ENCODE data around the gene AGBL4.

AGBL4 gene

GRCh38 chr1:48753293-48753692, 1270.5 kb downstream of the AGBL4 start:
- no peak for TF ChIP-seq ZNF70 (CRISPR knock-in tag; IDR thresholded peaks at IDR 0.05)
- no peak for TF ChIP-seq ESRRG (CRISPR knock-in tag; IDR thresholded peaks at IDR 0.05)
- TF ChIP-seq ZFP30 (CRISPR knock-in tag; IDR thresholded peaks at IDR 0.05) = no peak
- TF ChIP-seq CSRNP3 (CRISPR knock-in tag; IDR thresholded peaks at IDR 0.05) = no peak
- TF ChIP-seq ZNF565 (CRISPR knock-in tag; conservative IDR thresholded peaks at IDR 0.05; ENCODE audit: low read depth) = no peak
- TF ChIP-seq, protein P1, sequence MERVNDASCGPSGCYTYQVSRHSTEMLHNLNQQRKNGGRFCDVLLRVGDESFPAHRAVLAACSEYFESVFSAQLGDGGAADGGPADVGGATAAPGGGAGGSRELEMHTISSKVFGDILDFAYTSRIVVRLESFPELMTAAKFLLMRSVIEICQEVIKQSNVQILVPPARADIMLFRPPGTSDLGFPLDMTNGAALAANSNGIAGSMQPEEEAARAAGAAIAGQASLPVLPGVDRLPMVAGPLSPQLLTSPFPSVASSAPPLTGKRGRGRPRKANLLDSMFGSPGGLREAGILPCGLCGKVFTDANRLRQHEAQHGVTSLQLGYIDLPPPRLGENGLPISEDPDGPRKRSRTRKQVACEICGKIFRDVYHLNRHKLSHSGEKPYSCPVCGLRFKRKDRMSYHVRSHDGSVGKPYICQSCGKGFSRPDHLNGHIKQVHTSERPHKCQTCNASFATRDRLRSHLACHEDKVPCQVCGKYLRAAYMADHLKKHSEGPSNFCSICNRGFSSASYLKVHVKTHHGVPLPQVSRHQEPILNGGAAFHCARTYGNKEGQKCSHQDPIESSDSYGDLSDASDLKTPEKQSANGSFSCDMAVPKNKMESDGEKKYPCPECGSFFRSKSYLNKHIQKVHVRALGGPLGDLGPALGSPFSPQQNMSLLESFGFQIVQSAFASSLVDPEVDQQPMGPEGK (CRISPR knock-in tag; IDR thresholded peaks at IDR 0.05; ENCODE audit: borderline replicate concordance) = no peak
- TF ChIP-seq TCF4 (CRISPR knock-in tag; IDR thresholded peaks at IDR 0.05; ENCODE audit: borderline replicate concordance) = no peak
- TF ChIP-seq ARNTL (CRISPR knock-in tag; IDR thresholded peaks at IDR 0.05; ENCODE audit: borderline replicate concordance, low read depth) = no peak
- TF ChIP-seq SNAI2 (CRISPR knock-in tag; IDR thresholded peaks at IDR 0.05) = no peak
- no peak for TF ChIP-seq OSR1 (CRISPR knock-in tag; IDR thresholded peaks at IDR 0.05)
- TF ChIP-seq RARB (CRISPR knock-in tag; IDR thresholded peaks at IDR 0.05) = no peak
- no peak for TF ChIP-seq ZC3H10 (CRISPR knock-in tag; IDR thresholded peaks at IDR 0.05)
- no peak for TF ChIP-seq ZFP3 (CRISPR knock-in tag; IDR thresholded peaks at IDR 0.05)
- TF ChIP-seq GLIS3 (CRISPR knock-in tag; IDR thresholded peaks at IDR 0.05) = no peak

DNA sequence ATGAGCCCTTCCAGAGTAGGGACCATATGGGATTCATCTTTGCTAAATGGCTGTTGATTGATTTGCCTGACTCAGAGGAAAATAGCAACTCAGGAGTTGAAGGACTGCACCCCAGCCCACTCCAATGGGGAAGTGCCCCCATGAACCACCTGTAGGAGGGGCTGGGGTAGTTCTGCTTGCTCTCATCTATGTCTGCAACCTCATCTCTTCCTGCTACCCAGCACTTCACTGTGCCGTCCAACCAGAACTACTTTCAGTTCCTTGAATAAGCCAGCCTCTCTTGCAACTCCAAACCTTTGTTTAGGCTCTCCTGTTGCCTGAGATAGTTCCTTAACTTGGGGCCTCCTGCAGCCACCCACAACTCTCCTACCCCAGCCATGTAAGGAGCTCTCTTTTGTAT, 1273.6 kb downstream of the AGBL4 start:
- TF ChIP-seq, protein P2, sequence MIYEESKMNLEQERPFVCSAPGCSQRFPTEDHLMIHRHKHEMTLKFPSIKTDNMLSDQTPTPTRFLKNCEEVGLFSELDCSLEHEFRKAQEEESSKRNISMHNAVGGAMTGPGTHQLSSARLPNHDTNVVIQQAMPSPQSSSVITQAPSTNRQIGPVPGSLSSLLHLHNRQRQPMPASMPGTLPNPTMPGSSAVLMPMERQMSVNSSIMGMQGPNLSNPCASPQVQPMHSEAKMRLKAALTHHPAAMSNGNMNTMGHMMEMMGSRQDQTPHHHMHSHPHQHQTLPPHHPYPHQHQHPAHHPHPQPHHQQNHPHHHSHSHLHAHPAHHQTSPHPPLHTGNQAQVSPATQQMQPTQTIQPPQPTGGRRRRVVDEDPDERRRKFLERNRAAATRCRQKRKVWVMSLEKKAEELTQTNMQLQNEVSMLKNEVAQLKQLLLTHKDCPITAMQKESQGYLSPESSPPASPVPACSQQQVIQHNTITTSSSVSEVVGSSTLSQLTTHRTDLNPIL (CRISPR knock-in tag; IDR thresholded peaks at IDR 0.05; ENCODE audit: low read depth) = no peak
- TF ChIP-seq OSR1 (CRISPR knock-in tag; IDR thresholded peaks at IDR 0.05) (no peak), BACH2 (CRISPR knock-in tag; IDR thresholded peaks at IDR 0.05; ENCODE audit: borderline replicate concordance) (no peak), ZFP30 (CRISPR knock-in tag; IDR thresholded peaks at IDR 0.05) (no peak)
- TF ChIP-seq, protein P3, sequence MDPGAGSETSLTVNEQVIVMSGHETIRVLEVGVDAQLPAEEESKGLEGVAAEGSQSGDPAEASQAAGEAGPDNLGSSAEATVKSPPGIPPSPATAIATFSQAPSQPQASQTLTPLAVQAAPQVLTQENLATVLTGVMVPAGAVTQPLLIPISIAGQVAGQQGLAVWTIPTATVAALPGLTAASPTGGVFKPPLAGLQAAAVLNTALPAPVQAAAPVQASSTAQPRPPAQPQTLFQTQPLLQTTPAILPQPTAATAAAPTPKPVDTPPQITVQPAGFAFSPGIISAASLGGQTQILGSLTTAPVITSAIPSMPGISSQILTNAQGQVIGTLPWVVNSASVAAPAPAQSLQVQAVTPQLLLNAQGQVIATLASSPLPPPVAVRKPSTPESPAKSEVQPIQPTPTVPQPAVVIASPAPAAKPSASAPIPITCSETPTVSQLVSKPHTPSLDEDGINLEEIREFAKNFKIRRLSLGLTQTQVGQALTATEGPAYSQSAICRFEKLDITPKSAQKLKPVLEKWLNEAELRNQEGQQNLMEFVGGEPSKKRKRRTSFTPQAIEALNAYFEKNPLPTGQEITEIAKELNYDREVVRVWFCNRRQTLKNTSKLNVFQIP (CRISPR knock-in tag; IDR thresholded peaks at IDR 0.05; ENCODE audit: borderline replicate concordance, low read depth) = no peak
- ATAC-seq = no peak

More at GRCh38 chr1:48753293-48753692, 1270.5 kb downstream of the AGBL4 start:
- no peak for ATAC-seq

- ATAC-seq = no peak
These were observed 1274.7 kb downstream of the AGBL4 start for GRCh38 chr1:48749068-48749467.

DNA sequence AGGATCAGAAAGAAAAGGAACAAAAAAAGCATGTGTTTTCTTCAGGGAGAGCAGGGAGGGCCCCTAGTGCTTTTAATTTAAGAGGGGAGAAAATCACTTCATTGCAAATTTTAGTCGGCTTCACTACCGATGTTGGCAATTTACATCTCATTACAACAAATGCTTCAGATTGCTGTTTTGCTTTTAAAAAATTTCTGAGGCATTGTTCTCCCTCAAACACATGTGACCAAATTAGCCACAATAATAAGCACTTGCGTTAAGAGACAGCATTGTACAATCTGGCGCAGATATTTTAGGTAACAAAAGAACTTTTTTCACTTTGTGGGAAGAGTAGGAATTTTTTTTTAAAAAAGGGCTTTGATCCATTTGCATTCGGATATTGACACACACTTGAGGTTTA, 1276.8 kb downstream of the AGBL4 start:
- no peak for ATAC-seq
- TF ChIP-seq ZNF565 (CRISPR knock-in tag; conservative IDR thresholded peaks at IDR 0.05; ENCODE audit: low read depth) (no peak), TSHZ2 (CRISPR knock-in tag; IDR thresholded peaks at IDR 0.05) (no peak), SNAI2 (CRISPR knock-in tag; IDR thresholded peaks at IDR 0.05) (no peak), ISL1 (CRISPR knock-in tag; IDR thresholded peaks at IDR 0.05) (no peak), TCF4 (CRISPR knock-in tag; IDR thresholded peaks at IDR 0.05; ENCODE audit: borderline replicate concordance) (no peak), RARB (CRISPR knock-in tag; IDR thresholded peaks at IDR 0.05) (no peak), ZFP3 (CRISPR knock-in tag; IDR thresholded peaks at IDR 0.05) (no peak)
- TF ChIP-seq, protein P3 (CRISPR knock-in tag; IDR thresholded peaks at IDR 0.05; ENCODE audit: borderline replicate concordance, low read depth) = no peak

More at GRCh38 chr1:48749068-48749467, 1274.7 kb downstream of the AGBL4 start:
- TF ChIP-seq TCF4 (CRISPR knock-in tag; IDR thresholded peaks at IDR 0.05; ENCODE audit: borderline replicate concordance) (no peak), CSRNP3 (CRISPR knock-in tag; IDR thresholded peaks at IDR 0.05) (no peak), ZNF565 (CRISPR knock-in tag; conservative IDR thresholded peaks at IDR 0.05; ENCODE audit: low read depth) (no peak), ISL1 (CRISPR knock-in tag; IDR thresholded peaks at IDR 0.05) (no peak), ZC3H10 (CRISPR knock-in tag; IDR thresholded peaks at IDR 0.05) (no peak)
